NCI-H748 (cell line): ENCODE measurements around the gene PLBD2.
A peak's percentile ranks its signal among the peaks of the same experiment; 100 is the strongest.

Experiments
- DNase-seq: peaks from one replicate; lab custom pipeline; 2025; ENCODE audit not compliant: unreplicated experiment; lab: John Stamatoyannopoulos, UW

The PLBD2 gene

DNA sequence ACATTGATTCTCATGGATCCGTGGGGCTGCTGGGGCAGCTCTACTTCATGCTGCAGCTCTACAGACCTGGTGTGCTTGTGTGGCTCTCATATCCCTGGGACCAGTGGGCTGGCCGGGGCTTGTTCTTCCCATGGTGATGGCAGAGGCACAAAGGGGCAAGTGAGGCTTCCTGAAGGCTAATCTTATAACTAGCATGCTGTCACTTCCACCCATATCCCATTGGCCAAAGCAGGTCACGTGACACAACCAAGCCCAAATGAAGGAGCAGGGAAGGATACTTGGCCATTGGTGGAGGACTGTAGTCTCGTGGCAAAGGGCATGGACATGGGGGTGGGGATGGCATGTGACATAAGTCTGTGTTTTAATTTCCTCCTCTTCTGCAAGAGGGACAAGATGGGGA is 9.9 kb downstream of the PLBD2 start:
- DNase-seq = no peak

DNA sequence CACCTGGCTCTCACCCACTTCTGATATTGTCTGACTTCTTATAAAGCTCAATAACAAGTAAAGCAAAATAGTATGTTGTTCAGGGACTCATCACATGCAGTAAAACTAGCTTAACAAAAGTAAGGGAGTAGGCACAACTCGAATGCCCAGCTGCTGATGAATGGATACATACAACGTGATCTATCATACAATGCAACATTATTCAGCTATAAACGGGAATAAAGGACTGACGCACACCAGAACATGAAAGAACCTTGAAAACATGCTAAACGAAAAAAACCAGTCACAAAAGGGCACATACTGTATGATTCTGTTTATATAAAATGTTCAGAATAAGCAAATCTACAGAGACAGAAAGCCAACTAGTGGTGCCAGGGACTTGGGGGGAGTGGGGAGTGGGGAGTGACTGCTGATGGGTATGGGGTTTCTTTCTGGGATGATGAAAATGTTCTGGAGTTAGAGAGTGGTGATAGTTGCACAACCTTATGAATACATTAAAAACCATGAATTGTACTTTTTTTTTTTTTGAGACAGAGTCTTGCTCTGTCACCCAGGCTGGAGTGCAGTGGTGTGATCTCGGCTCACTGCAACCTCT is 11.1 kb downstream of the PLBD2 start:
- no peak for DNase-seq

DNA sequence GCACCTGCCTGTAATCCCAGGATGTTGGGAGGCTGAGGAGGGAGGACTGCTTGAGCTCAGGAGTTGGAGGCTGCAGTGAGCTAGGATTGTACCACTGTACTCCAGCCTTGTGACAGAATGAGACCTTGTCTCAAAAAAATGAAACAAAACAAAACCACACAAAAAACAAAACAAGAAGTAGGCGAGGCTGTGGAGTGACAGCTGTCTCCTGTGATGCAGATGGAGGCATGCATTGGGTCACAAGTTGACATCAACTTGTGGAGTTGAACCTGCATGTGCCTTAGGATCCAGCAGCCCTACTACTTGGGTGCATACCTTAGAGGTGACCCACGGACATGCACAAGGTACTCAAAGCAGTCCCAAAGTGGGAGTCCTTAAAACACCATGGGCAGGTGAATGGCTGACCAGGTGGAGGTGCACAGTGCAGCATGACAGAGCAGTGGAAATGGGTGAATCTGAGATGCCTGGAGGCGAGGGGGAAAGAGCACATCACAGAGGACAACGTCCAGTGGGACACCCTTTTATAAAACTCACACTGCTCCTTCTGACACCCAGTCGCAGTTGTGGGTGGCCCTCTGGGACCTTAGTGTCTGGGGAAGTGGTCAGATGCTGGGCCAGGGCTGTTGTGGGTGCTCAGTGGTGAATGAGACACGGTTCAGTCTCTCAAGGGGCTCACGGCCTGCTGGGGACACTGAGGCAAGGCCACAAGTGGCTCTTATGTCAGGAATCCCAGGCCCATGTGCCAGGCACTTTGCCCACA is 12.7 kb downstream of the PLBD2 start:
- no peak for DNase-seq

DNA sequence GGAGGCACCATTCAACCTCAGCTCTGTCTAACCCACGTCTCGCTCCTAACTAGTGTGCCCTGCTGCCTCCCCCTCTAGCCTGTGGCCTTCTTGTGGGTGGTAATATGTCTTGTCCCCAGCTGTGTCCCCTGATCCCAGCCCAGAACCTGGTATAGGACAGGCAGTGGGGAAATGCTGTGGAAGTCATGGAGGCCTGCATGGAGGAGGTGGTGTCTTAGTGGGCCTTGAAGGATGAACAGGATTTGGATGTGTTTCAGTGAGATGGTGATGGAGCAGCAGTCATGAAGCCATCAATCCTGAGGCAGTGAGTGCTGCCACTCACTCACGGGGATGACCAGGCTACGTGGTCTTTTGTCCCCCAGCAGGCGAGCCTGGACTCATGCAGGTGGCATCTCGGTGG is 13.4 kb downstream of the PLBD2 start:
- no peak for DNase-seq

DNA sequence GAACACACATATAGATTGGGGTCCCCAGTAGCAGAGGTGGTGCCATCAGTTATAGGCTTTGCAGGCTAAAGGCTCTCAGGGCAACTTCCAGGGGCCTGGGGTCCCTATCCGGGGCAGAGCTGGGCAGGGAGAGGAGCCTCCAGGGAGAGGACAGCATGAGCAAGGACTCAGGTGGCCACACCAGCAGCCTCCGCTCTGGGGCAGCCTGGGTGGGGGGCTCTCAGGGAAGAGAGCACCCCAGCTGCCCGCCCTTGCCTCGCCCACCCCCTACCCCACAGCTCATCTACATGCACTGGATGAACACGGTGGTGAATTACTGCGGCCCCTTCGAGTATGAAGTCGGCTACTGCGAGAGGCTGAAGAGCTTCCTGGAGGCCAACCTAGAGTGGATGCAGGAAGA is 14.0 kb downstream of the PLBD2 start:
- DNase-seq = no peak

DNA sequence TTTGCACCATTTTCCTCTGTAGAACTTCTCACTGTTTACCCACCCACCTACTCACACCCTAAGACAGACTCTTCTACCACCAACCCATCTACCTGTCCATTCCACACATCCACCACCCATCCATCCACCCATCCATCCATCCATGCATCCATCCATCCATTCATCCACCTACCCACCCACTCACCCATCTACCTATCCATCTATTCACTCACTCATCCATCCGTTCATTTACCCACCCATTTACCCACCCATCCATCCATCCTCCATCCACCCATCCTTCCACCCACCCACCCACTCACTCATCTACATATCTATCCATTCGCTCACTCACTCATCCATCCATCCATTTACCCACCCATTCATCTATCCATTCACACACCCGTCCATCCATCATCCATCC is 15.1 kb downstream of the PLBD2 start:
- DNase-seq = no peak

DNA sequence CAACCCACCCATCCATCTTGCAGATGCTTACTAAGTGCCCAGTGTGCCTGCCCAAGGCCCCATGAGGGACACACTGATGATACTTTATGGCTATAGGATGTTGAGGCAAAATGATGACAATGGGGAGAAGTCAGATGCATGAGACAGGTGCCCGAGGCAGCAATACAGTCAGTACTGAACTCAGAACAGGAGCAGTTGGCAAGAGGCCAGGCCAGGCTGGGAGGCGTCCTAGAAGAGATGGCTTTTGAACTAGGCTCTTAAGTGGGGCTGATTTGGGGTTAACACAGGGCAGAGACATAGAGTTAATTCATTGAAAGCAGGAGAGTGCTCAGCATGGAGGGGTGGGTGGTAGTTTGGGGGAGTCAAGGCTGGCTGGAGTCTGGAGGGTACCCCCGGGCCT is 15.6 kb downstream of the PLBD2 start:
- no peak for DNase-seq

DNA sequence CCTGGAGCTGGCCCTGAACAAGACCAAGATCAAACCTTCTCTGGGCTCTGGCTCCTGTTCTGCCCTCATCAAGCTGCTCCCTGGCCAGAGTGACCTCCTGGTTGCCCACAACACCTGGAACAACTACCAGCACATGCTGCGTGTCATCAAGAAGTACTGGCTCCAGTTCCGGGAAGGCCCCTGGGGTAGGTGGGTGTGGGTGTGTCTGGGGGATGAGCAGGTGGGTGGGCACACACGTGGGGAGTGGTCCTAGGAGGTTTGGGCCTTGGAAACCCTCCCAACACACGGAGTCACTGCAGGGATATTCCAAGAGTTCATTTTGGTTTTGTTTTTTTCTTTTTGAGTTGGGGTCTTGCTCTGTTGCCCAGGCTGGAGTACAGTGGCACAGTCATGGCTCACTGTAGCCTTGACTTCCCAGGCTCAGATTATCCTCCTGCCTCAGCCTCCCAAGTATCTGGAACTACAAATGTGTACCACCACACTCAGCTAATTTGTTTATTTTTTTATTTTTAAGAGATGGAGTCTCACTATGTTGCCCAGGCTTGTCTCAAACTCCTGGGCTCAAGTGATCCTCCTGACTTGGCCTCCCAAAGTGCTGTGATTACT is 16.5 kb downstream of the PLBD2 start:
- no peak for DNase-seq

DNA sequence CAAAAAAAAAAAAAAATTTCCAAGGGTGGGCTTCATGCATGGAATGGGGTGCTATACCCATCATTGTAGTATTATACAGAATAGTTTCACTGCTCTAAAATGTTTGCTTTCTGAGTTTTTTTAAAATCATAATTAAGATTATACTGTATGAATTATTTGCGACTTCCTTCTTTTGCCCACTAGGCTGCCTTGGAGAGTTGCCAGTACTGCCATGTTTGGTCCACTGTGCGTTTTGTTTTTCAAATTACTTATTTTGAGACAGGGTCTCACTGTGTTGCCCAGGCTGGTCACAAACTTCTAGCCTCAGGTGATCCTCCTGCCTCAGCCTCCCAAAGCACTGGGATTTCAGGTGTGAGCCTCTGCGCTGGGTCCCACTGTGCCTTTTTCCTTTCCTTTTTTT is 19.9 kb downstream of the PLBD2 start:
- DNase-seq = no peak

DNA sequence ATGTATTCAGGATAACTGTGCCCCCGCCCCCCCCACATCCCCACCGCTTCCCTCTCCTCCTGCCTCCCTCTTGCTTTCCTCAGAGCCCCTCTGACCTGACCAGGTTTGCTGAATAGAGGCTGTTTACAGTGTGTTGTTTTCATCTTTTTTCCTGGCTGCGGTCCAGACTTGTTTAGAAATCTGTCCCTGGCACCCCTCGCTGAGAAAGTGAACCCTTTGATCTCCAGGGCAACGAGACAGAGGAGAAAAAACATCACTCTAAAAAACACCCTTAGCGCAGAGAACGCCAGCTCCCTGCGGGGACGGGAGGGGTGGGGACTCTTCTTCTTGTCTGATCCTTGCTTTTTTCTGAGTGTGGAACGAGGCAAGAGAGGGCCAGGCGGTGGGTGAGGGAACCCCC is 22.8 kb downstream of the PLBD2 start:
- peak; percentile 78 for DNase-seq

DNA sequence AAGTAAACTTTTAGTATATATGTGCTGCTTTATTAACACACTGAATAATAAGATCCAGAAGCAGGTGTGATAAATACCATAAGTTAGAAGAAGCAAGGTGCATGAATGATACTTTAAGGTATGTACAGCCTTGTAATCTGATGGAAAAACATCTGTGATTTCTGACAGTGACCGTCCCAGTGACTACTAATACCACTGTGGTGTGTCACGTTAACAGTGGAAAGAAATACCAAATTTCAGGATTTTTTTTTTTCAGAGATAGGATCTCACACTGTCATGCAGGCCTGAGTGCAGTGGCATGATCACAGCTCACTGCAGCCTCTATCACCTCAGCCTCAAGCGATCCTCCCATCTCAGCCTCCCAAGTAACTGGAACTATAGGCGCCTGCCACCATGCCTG is 23.8 kb downstream of the PLBD2 start:
- no peak for DNase-seq

DNA sequence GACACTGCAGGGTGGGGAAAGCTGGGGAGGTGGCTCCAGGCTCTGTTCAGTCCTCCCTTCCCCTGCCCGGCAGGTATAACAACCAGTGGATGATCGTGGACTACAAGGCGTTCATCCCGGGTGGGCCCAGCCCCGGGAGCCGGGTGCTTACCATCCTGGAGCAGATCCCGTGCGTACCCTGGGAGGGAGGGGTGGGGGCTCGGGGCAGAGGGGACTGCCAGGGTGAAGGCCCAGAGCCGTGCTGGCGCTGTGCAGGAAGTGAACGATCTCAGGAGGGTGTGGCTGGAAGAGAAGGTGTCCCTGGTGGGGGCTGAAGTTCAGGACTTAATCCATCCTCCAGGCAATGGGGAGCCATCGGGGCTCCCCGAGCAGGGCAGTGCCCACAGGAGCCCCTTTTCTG is 26.4 kb downstream of the PLBD2 start:
- no peak for DNase-seq

DNA sequence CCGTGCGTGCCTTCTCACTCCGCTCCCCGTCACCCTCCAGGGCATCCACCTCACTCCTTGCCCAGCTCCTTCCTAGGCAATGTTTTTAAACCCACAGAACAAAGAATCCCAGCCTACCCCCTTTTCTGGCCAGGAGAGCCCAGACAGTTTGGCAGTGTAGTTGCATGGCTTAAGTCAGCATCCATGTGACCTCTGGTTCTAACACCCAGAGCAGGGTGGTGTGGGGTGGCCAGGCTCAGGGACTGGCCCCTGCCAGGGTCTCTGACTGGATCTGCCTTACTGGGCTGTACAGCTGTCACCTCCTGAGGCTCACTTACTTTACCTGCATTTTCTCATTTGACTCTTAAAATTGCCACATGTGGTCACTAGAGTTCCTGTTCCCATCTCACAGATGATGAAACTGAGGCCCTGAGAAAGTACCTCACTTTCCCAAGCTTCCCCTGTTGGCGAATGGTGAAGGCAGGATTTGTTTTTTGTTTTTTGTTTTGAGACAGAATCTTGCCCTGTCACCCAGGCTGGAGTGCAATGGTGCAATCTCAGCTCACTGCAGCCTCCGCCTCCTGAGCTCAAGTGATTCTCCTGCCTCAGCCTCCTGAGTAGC is 27.0 kb downstream of the PLBD2 start:
- DNase-seq = no peak

DNA sequence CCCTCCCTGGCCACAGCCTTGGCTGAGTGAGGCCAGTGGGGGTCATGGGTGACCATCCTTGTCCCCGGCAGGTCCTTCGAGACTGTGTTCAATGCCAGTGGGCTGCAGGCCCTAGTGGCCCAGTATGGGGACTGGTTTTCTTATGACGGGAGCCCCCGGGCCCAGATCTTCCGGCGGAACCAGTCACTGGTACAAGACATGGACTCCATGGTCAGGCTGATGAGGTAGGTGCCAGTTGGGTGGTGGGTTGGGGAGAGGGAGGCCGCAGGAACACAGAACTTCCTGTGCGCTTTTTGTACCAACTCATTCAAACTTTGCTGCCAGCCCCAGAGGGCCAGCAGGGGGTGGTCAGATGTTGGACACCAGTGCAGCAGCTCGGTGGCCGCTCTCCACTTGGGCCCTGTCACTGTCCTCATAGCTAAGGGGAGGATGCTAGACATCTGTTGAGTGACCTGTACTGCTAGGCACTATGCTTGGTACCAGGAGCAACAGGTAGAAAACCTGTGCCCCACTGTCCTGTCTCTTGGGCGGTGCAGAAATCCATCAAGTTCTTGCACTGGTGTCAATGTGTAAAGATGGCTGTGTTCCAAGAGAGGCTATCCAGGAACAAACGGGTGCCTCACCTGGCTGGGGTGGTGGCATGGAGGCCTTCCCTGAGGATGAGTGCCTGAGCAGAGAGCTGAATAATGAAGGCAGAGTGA is 28.6 kb downstream of the PLBD2 start:
- DNase-seq = no peak

DNA sequence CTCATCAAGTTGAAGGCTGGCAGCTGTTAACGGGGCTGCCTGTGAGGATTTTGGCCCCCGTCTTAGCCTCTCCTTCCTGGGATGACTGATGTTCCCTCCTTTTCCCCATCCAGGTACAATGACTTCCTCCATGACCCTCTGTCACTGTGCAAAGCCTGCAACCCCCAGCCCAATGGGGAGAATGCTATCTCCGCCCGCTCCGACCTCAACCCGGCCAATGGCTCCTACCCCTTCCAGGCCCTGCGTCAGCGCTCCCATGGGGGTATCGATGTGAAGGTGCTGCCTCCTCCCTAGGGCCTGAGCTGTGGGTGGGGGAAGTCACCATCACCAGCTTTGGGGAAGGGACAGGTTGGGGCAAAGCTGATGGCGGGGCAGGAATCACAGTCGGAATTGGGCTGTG is 29.2 kb downstream of the PLBD2 start:
- DNase-seq = no peak

DNA sequence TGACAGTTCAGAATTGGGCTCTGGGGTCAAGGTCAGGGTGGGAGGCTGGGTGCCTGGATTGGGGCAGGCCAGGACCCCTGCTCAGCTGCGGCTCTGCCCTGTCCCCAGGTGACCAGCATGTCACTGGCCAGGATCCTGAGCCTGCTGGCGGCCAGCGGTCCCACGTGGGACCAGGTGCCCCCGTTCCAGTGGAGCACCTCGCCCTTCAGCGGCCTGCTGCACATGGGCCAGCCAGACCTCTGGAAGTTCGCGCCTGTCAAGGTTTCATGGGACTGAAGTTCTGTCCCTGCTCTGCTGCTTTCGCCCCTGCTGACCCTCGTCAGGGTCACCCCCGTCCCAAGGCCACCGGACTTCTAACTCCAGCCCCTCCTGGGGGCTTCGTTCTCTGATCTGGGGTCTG is 30.0 kb downstream of the PLBD2 start:
- no peak for DNase-seq

DNA sequence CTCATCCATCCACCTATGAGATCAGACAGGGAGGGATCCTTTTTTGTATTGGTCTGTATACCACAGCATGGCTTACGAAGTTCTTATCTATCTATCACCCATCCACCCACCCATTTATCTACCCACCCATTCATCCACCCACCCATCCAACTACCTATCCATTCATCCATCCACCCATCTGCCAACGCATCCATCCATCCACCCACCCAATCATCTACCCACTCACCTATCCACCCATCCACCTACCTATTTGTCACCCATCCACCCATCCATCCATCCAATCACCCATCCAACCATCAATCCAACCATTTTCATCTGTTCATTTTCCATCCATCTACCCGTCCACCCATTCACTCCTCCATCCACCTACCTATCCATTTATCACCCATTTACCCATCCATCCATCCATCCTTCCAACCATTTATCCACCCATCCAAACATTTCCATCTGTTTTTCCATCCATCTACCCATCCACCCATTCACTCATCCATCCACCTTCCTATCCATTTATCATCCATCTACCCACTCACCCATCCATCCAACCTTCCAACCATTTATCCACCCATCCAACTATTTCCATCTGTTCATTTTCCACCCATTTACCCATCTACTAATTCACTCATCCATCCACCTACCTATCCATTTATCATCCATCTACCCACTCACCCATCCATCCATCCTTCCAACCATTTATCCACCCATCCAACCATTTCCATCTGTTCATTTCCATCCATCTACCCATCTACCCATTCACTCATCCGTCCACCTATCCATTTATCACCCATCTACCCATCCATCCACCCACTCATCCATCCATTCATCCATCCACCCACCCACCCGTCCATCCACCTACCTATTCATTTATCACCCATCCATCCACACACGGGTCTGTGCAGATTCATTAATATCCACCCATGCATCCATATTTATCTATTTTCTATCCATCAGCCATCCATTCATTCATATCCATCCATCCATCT is 32.0 kb downstream of the PLBD2 start:
- no peak for DNase-seq

DNA sequence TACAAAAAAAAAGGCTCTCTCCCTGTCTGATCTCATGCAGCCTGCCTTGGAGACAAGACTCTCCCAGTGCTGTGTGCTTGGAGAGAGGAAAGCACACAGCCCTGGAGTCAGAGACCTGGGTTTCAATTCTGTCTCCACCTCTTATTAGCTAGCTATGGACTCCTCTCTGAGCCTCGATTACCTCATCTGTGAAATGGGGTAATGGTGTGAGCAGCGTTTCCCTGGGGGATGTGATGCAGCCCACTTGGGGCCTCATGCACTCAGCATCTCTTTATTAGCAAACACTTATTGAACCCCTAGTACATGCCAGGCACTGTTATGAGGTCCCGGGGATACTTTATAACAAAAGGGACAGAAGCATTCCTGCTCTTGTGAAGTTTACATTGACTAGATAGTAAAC is 32.8 kb downstream of the PLBD2 start:
- DNase-seq = no peak

DNA sequence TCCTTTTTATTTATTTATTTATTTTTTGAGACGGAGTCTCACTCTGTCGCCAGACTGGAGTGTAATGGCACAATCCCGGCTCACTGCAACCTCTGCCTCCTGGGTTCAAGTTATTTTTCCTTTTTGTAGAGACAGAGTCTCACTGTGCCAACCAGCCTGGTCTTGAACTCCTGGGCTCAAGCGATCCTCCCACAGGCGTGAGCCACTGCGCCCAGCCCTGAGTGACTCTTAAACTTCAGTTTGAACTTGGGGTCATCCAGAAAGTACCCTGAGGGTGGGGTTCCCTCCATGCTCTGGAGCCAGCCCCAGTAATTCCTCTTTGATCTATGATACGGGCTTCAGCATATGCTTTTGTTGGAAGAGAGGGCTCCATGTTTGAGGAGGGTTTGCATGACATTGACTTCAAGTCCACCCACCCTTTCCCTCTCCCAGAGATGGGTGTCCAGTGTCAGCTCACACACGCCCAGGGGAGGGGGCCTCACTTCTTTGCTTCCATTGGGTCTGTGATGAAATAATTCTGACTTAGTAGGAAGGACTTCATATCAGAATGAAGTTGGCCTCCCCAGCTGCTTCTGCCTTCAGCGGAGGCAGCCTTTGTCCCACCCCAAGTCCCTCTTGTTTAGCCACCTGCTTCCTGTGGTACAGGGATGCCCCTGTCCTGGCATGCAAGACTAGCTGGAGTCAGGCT is 33.4 kb downstream of the PLBD2 start:
- DNase-seq = no peak

DNA sequence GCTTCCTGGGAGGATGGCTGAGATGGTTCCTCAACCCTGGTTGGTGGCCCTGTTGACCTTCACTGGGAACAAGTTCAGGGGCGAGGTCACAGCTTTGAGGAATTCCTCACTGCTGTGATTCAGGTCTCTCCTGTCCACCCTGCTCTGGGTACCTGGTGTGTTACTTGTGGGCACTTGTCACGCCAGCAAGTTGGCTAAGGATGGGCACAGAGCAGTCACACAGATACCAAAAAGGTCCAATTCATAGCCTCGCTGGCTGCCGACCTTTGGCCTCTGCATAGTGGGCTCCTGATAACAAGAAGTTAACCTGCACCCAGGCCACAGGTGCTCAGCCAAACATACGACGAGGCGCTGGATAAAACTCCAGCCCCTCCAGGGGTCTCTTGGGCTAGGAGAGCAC is 34.1 kb downstream of the PLBD2 start:
- no peak for DNase-seq
